Activated T-helper 1 cell treated with anti-CD3 and anti-CD28 coated beads, Interleukin-12 subunit alpha, Interleukin-12 subunit beta, Interleukin-2, Interleukin-4 antibody, amounts not matched to agents 30 ng/mL and 10 ng/mL and 1 ng/mL, durations not matched to agents 14 hours and 24 hours and 36 hours (primary cell): ENCODE data around the gene RNASEH1. TPM values are rescaled to one million over a fixed set of nuclear protein-coding genes. Genes with fewer than 3 reads are reported as not detected.
A peak's percentile ranks its signal among the peaks of the same experiment; 100 is the strongest.

Experiments
- DNase-seq: peaks from one replicate; pipeline ENCODE4 v3.0.0; 2021; ENCODE audit warnings: low spot score
- H3K27ac Mint-ChIP-seq: one replicate; pipeline ENCODE4 v1.8.0; 2021; ENCODE audit warnings: mild to moderate bottlenecking, mixed read lengths
- H3K27me3 Mint-ChIP-seq: one replicate; pipeline ENCODE4 v1.8.0; 2022; ENCODE audit warnings: mild to moderate bottlenecking, moderate library complexity, mixed read lengths; ENCODE audit not compliant: insufficient read depth
- H3K36me3 Mint-ChIP-seq: one replicate; pipeline ENCODE4 v1.8.0; 2021; ENCODE audit warnings: low read depth, mixed read lengths
- H3K4me1 Mint-ChIP-seq: one replicate; pipeline ENCODE4 v1.8.0; 2021; ENCODE audit warnings: low read depth, mixed read lengths
- H3K4me3 Mint-ChIP-seq: one replicate; pipeline ENCODE4 v1.8.0; 2021; ENCODE audit warnings: mild to moderate bottlenecking, moderate library complexity, mixed read lengths
- H3K9me3 Mint-ChIP-seq: one replicate; pipeline ENCODE4 v1.8.0; 2021; ENCODE audit warnings: mixed read lengths
- intact Hi-C: fragments of 100-400 bp; cut with micrococcal nuclease; formaldehyde crosslinking; loops from one replicate; pipeline ENCODE4 v1.15.1; 2024
- total RNA-seq: library from RNA; stranded (reverse); gene quantifications from 2 replicates; pipeline ENCODE4 v1.2.3, GENCODE V29; 2022

RNASEH1 gene
- total RNA-seq, 1 donor from 2014 or later: 30.5 TPM

GRCh38 chr2:3566806-3567205 is 8.7 kb upstream of the RNASEH1 start:
- H3K27me3 Mint-ChIP-seq: peaks cover 1% of the 10 kb centered on the region

DNA sequence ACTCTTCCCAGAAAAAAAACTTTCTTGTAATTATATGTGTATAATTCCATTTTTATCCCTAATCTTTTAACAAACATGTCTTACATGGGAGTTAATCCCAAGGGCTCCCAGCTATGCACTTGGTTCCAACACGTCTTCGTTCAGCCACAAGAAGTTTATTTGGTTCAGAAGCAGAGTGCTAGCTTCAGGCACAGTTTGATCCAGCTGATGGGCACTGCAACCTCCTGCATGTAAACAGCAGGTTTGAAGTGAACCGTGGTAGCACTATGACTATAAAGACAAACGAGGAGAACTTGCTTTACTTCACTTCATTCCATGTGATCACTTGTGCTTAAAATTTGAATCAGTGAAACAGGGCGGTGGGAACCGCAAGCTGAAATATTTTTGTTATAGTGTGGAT is 7.0 kb upstream of the RNASEH1 start:
- peaks cover 2% of the 10 kb centered on the region for H3K36me3 Mint-ChIP-seq

More at GRCh38 chr2:3566806-3567205, 8.7 kb upstream of the RNASEH1 start:
- DNase-seq: no peak
- Mint-ChIP-seq H3K27ac (no peak overlapping the region), H3K9me3 (no peaks in the 10 kb centered on the region), H3K36me3 (no peaks in the 10 kb centered on the region), H3K4me3 (no peak overlapping the region), H3K4me1 (no peaks in the 10 kb centered on the region)
- intact Hi-C loops: no loop called here

DNA sequence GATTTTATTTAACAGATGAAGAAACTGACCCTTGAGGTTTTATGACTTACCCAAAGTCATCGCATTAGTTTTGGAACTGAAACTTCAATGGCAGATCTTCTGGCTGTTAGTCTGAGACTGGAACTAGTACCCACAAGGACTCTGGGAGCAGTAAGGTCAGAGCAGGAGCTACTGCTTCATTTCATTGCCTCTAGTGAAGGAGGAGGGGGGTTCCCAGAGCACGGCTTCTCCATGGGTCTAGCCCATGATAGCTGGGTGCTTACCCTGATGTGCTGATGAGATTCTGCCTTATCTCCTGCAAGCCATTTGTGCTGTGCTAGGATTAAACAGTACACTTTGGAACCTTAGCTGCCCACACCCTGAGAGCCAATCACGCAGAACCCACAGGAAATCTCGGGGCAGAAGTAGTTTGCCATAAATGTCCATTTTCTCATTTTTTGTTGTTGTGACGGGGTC is 5.4 kb upstream of the RNASEH1 start:
- no peak for DNase-seq
- no peak overlapping the region for H3K27ac Mint-ChIP-seq
- intact Hi-C loops: no loop called here
- H3K4me1 Mint-ChIP-seq: no peaks in the 10 kb centered on the region
- peaks cover 6% of the 10 kb centered on the region for H3K36me3 Mint-ChIP-seq
- no peaks in the 10 kb centered on the region for H3K27me3 Mint-ChIP-seq
- no peak overlapping the region for H3K4me3 Mint-ChIP-seq
- no peaks in the 10 kb centered on the region for H3K9me3 Mint-ChIP-seq

More for the DNA sequence above, 7.0 kb upstream of the RNASEH1 start:
- DNase-seq: no peak
- Mint-ChIP-seq H3K4me1 (no peaks in the 10 kb centered on the region), H3K27ac (no peak overlapping the region), H3K4me3 (no peak overlapping the region), H3K27me3 (no peaks in the 10 kb centered on the region), H3K9me3 (no peaks in the 10 kb centered on the region)
- intact Hi-C loops: no loop called here

- H3K4me3 Mint-ChIP-seq: peak overlapping the region; percentile 93
- peak overlapping the region; percentile 97 for H3K27ac Mint-ChIP-seq
- no peak for DNase-seq
- no peaks in the 10 kb centered on the region for H3K9me3 Mint-ChIP-seq
- H3K36me3 Mint-ChIP-seq: peaks cover 35% of the 10 kb centered on the region
- no peaks in the 10 kb centered on the region for H3K27me3 Mint-ChIP-seq
- peaks cover 20% of the 10 kb centered on the region for H3K4me1 Mint-ChIP-seq
- intact Hi-C loops: loop anchor here (1.0 to 10.0 kb wide), 6 partner anchors 18 to 1503 kb away; partner anchors contain the start of genes ADI1, EIPR1 and RPS7
Measured at GRCh38 chr2:3557639-3558204, 411 bp downstream of the RNASEH1 start.

DNA sequence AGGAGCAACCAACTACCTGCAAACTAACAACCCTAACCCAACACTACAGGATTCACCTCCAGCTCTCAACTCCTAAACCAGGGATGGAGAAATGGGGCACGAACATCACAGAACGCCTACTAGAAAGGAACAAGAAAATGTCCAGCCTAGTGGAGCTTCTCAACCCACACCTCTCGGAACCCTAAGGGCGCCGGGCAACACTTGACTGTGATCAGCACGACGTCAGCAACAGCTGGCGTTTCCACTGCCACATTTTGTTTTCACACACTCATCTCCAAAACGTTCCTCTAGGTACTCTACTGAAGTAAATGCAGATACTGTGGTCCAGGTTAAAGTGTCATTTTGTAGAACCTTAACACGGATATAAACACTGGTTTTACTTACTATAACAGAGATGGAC is 4.2 kb downstream of the RNASEH1 start:
- DNase-seq: no peak
- peaks cover 52% of the 10 kb centered on the region for H3K36me3 Mint-ChIP-seq
- intact Hi-C loops: loop anchor here (10.0 kb wide), 1 partner anchor 1499 kb away; no protein-coding TSS in a partner anchor
- no peak overlapping the region for H3K4me3 Mint-ChIP-seq
- no peak overlapping the region for H3K27ac Mint-ChIP-seq
- no peaks in the 10 kb centered on the region for H3K27me3 Mint-ChIP-seq
- H3K9me3 Mint-ChIP-seq: no peaks in the 10 kb centered on the region
- peaks cover 20% of the 10 kb centered on the region for H3K4me1 Mint-ChIP-seq

- Mint-ChIP-seq H3K9me3 (no peaks in the 10 kb centered on the region), H3K4me1 (no peaks in the 10 kb centered on the region), H3K27ac (peak overlapping the region; percentile 25), H3K27me3 (no peaks in the 10 kb centered on the region), H3K4me3 (no peak overlapping the region), H3K36me3 (peaks cover 59% of the 10 kb centered on the region)
- DNase-seq: no peak
- intact Hi-C loops: no loop called here
Measured at GRCh38 chr2:3547915-3548314, 10.2 kb downstream of the RNASEH1 start.

GRCh38 chr2:3545788-3546478 is 12.2 kb downstream of the RNASEH1 start:
- H3K27me3 Mint-ChIP-seq: no peaks in the 10 kb centered on the region
- no peaks in the 10 kb centered on the region for H3K4me1 Mint-ChIP-seq
- H3K4me3 Mint-ChIP-seq: no peak overlapping the region
- no peak for DNase-seq
- no peaks in the 10 kb centered on the region for H3K9me3 Mint-ChIP-seq
- intact Hi-C loops: no loop called here
- peaks cover 62% of the 10 kb centered on the region for H3K36me3 Mint-ChIP-seq
- no peak overlapping the region for H3K27ac Mint-ChIP-seq

GRCh38 chr2:3543023-3543683 is 15.0 kb downstream of the RNASEH1 start:
- Mint-ChIP-seq H3K9me3 (no peaks in the 10 kb centered on the region), H3K27me3 (no peaks in the 10 kb centered on the region), H3K4me3 (no peak overlapping the region), H3K27ac (no peak overlapping the region), H3K36me3 (peaks cover 40% of the 10 kb centered on the region), H3K4me1 (no peaks in the 10 kb centered on the region)
- DNase-seq: no peak
- intact Hi-C loops: no loop called here

GRCh38 chr2:3542107-3542506 is 16.0 kb downstream of the RNASEH1 start:
- intact Hi-C loops: no loop called here
- Mint-ChIP-seq H3K27me3 (no peaks in the 10 kb centered on the region), H3K4me3 (no peak overlapping the region), H3K4me1 (no peaks in the 10 kb centered on the region), H3K27ac (no peak overlapping the region), H3K36me3 (peaks cover 33% of the 10 kb centered on the region), H3K9me3 (no peaks in the 10 kb centered on the region)
- DNase-seq: no peak

DNA sequence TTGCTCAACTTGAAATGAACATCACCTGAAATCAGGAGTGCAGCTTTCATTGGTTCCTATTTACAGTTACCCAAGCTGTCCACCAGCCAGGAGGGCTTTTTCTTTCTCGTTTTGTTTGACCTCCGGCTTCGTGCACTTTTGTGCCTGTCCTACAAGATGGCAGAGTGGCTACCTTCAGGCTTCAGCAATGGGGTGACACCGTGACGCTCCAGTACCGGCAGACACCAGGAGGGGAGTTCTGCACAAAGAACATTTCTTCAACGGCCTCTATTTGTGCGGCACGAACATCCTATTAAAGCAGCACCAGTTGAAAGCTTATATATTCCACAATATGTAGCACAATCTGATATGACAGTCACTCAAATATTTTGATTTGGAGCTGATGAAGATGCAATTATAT is 18.3 kb downstream of the RNASEH1 start:
- Mint-ChIP-seq H3K27me3 (no peaks in the 10 kb centered on the region), H3K27ac (no peak overlapping the region), H3K9me3 (no peaks in the 10 kb centered on the region)

GRCh38 chr2:3536682-3537632 is 21.2 kb downstream of the RNASEH1 start:
- peaks cover 4% of the 10 kb centered on the region for H3K36me3 Mint-ChIP-seq
- peak overlapping the region; percentile 45 for H3K27ac Mint-ChIP-seq
- intact Hi-C loops: no loop called here
- peak overlapping the region; percentile 69 for H3K4me3 Mint-ChIP-seq
- H3K27me3 Mint-ChIP-seq: no peaks in the 10 kb centered on the region
- H3K4me1 Mint-ChIP-seq: peaks cover 5% of the 10 kb centered on the region
- H3K9me3 Mint-ChIP-seq: no peaks in the 10 kb centered on the region
- DNase-seq: no peak

More for the DNA sequence above, 18.3 kb downstream of the RNASEH1 start:
- Mint-ChIP-seq H3K4me3 (no peak overlapping the region), H3K36me3 (peaks cover 24% of the 10 kb centered on the region), H3K4me1 (peaks cover 5% of the 10 kb centered on the region)
- intact Hi-C loops: no loop called here
- no peak for DNase-seq
